Measurements from ENCODE around the gene HNRNPLL. TPM values are rescaled to one million over a fixed set of nuclear protein-coding genes. Genes with fewer than 3 reads are reported as not detected.
A peak's percentile ranks its signal among the peaks of the same experiment; 100 is the strongest.

HNRNPLL gene
- total and polyA plus RNA-seq, 7 donors = 6.4 to 22.4 (median 17.8) TPM

DNA sequence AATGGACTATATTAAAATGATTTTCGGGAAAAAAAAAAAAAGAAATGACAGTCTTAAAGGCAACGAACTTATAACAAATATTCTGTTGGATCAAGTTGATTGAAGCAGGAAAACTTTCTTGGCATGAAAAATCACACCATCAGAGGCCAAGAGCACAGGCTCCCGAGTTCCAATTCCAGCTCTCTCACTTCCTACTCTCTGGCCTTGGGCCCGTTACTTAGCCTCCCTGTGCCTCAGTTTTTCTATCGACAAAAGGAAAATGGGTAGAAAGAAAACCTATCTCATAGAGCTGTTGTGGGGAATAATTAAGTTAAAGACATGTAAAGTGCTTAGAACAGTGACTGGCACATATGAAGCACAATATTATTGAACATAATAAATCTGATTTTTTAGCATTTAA, 74.2 kb downstream of the HNRNPLL start:
- WGBS, 3 donors = 29 to 38% (median 35%) methylated on average over 5 of the region's 5 CpGs
- Histone ChIP-seq H3K9me3 (no peaks in the 10 kb centered on the region), H3K36me3 (ENCODE audit: insufficient read depth in 1 of 2, low read depth in 1 of 2) (no peaks in the 10 kb centered on the region), H3K4me1 (peaks cover 21% of the 10 kb centered on the region), H3K27ac (no peak overlapping the region), H3K4me3 (peak overlapping the region; percentile 68), H3K27me3 (ENCODE audit: insufficient read depth in 3 of 3, low read length in 2 of 3) (no peaks in the 10 kb centered on the region)
- TF ChIP-seq, protein P1, sequence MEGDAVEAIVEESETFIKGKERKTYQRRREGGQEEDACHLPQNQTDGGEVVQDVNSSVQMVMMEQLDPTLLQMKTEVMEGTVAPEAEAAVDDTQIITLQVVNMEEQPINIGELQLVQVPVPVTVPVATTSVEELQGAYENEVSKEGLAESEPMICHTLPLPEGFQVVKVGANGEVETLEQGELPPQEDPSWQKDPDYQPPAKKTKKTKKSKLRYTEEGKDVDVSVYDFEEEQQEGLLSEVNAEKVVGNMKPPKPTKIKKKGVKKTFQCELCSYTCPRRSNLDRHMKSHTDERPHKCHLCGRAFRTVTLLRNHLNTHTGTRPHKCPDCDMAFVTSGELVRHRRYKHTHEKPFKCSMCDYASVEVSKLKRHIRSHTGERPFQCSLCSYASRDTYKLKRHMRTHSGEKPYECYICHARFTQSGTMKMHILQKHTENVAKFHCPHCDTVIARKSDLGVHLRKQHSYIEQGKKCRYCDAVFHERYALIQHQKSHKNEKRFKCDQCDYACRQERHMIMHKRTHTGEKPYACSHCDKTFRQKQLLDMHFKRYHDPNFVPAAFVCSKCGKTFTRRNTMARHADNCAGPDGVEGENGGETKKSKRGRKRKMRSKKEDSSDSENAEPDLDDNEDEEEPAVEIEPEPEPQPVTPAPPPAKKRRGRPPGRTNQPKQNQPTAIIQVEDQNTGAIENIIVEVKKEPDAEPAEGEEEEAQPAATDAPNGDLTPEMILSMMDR (IDR thresholded peaks at IDR 0.05) = no peak
- no peak for DNase-seq
- intact Hi-C loops (cut with DNase I) = no loop called here
- peak in 1 of 4 donors; percentile 8 for ATAC-seq

DNA sequence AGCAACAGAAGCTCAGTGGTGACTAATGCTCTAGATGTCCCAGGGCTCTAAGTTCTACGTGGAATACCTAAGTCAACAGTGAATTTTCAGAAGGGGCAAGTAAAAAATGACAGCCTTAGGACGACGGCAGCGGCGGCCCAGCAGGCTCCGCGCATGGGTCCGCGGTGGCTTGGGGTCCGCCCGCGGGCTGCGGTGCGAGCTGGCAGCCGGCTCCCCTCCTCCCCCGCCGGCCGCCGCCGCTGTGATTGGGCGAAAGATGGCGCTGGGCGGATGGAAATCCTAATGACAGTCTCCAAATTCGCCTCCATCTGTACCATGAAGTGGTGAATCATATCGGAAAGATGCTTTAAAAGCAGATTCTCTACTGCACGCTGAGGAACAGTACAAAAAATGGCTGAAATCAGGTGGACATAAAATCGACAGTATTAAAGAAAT, 74.7 kb downstream of the HNRNPLL start:
- peak; percentile 52 to 79 (median 68) for ATAC-seq
- intact Hi-C loops (cut with DNase I) = no loop called here
- Histone ChIP-seq H3K4me3 (peak overlapping the region; percentile 68), H3K9me3 (no peaks in the 10 kb centered on the region), H3K27me3 (ENCODE audit: insufficient read depth in 3 of 3, low read length in 2 of 3) (no peaks in the 10 kb centered on the region), H3K27ac (peak overlapping the region; percentile 80), H3K36me3 (ENCODE audit: insufficient read depth in 1 of 2, low read depth in 1 of 2) (no peaks in the 10 kb centered on the region), H3K4me1 (peaks cover 25% of the 10 kb centered on the region)
- WGBS, 3 donors = 0 to 3% (median 1%) methylated on average over 27 of the region's 27 CpGs
- TF ChIP-seq, protein P1 (IDR thresholded peaks at IDR 0.05) = peak; percentile 4
- peak in 1 of 2 donors; percentile 38 for DNase-seq

DNA sequence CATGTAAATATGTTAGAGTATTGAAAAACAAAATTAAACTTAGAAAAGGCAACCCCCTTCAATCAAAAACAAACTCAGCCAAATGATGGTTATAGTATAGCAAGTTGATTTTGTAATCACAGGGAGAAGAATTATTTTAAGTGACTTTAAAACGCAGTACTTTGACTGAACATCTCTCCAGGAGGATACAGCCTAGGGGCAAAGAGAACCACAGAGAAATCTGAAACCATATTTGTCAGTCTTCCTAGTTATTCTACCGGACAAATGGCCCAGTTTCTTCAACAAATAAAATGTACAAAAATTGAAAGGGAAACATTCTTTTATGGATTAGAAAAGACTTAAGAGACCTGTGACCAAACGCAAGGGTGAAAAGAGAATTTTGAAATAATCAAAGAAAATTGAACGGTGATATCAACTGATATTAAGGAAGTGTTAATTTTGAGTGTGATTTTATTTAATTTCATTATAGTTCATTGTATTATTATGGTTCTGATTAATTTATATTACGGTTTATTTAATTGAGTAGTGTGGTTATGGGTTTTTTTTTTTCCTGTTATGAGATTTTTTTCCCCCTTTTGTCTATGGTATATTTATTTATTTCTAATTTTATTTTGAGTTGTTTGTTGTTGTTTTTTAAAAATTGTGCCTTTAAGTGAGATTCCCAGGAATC, 75.3 kb downstream of the HNRNPLL start:
- 60 to 84% (median 69%) methylated on average over 5 of the region's 5 CpGs for WGBS, 3 donors
- DNase-seq = no peak

DNA sequence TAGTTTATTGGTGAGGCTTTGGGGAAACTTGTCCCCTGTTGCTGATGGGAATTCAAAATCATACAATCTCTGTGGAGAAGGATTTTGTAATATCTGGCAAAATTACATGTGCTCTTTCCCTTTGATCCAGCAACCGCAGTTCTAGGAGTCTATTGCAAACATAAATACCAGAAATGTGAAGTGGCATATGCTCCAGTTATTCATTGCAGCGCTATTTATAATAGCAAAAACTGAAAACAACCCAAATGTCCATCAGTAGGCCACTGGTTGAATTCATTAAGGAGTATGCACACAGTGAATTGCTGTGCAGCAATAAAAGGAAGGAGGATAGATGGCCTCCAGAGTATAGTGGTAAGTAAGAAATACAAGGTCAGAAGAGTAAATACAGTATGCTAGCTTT, 76.5 kb downstream of the HNRNPLL start:
- Histone ChIP-seq H3K27me3 (ENCODE audit: insufficient read depth in 3 of 3, low read length in 2 of 3) (no peaks in the 10 kb centered on the region), H3K4me3 (no peak overlapping the region), H3K36me3 (ENCODE audit: insufficient read depth in 1 of 2, low read depth in 1 of 2) (no peaks in the 10 kb centered on the region), H3K27ac (peak overlapping the region; percentile 32), H3K9me3 (no peaks in the 10 kb centered on the region), H3K4me1 (peaks cover 28% of the 10 kb centered on the region)
- TF ChIP-seq, protein P1 (IDR thresholded peaks at IDR 0.05) = no peak
- peak in 3 of 4 donors; percentile 14 to 40 (median 21) for ATAC-seq
- no peak for DNase-seq
- intact Hi-C loops (cut with DNase I) = no loop called here
- WGBS, 3 donors = 50 to 62% (median 51%) methylated on average over 2 of the region's 2 CpGs

More for the DNA sequence above, 75.3 kb downstream of the HNRNPLL start:
- intact Hi-C loops (cut with DNase I) = no loop called here
- Histone ChIP-seq H3K36me3 (ENCODE audit: insufficient read depth in 1 of 2, low read depth in 1 of 2) (no peaks in the 10 kb centered on the region), H3K9me3 (no peaks in the 10 kb centered on the region), H3K27ac (peak overlapping the region; percentile 80), H3K4me1 (peaks cover 28% of the 10 kb centered on the region), H3K27me3 (ENCODE audit: insufficient read depth in 3 of 3, low read length in 2 of 3) (no peaks in the 10 kb centered on the region), H3K4me3 (peak overlapping the region; percentile 68)
- no peak for ATAC-seq
- TF ChIP-seq, protein P1 (IDR thresholded peaks at IDR 0.05) = no peak
